Central memory CD8-positive, alpha-beta T cell (primary cell): ENCODE measurements around the gene GDF10.

Experiments
- ATAC-seq: fragments of 150-1000 bp; cut with Tn5 transposase; replicated peaks from 2 replicates; pipeline ENCODE4 v1.10.0; 2022; ENCODE audit warnings: mild to moderate bottlenecking, moderate FRiP score, moderate number of reproducible peaks; ENCODE audit not compliant: poor library complexity, severe bottlenecking; ENCODE audit errors: extremely low read depth
- DNase-seq, 2 donors: peaks; one replicate each; pipeline ENCODE4 v3.0.0; 2021; ENCODE audit warnings: low spot score in 2 of 2
- H3K27ac Mint-ChIP-seq: one replicate; pipeline ENCODE4 v1.8.0; 2022; ENCODE audit warnings: low read depth, mild to moderate bottlenecking, moderate library complexity, mixed read lengths
- H3K27me3 Mint-ChIP-seq: one replicate; pipeline ENCODE4 v1.8.0; 2022; ENCODE audit warnings: mixed read lengths
- H3K36me3 Mint-ChIP-seq: one replicate; pipeline ENCODE4 v1.8.0; 2022; ENCODE audit warnings: mild to moderate bottlenecking, moderate library complexity, mixed read lengths; ENCODE audit not compliant: insufficient read depth
- H3K4me1 Mint-ChIP-seq: one replicate; pipeline ENCODE4 v1.8.0; 2022; ENCODE audit warnings: mixed read lengths
- H3K4me3 Mint-ChIP-seq: one replicate; pipeline ENCODE4 v1.8.0; 2022; ENCODE audit warnings: mild to moderate bottlenecking, moderate library complexity, mixed read lengths
- H3K9me3 Mint-ChIP-seq: one replicate; pipeline ENCODE4 v1.8.0; 2022; ENCODE audit warnings: mixed read lengths

Gene GDF10

GRCh38 chr10:47288916-47289495 is 11.0 kb upstream of the GDF10 start:
- no peak overlapping the region for H3K27ac Mint-ChIP-seq
- no peaks in the 10 kb centered on the region for H3K36me3 Mint-ChIP-seq
- DNase-seq (no peak), ATAC-seq (no peak)
- H3K4me3 Mint-ChIP-seq = no peak overlapping the region
- H3K4me1 Mint-ChIP-seq = peaks cover 15% of the 10 kb centered on the region
- no peaks in the 10 kb centered on the region for H3K9me3 Mint-ChIP-seq
- H3K27me3 Mint-ChIP-seq = no peaks in the 10 kb centered on the region

GRCh38 chr10:47289921-47290320 is 10.1 kb upstream of the GDF10 start:
- Mint-ChIP-seq H3K4me3 (no peak overlapping the region), H3K4me1 (peaks cover 15% of the 10 kb centered on the region), H3K27ac (no peak overlapping the region), H3K27me3 (no peaks in the 10 kb centered on the region), H3K36me3 (no peaks in the 10 kb centered on the region), H3K9me3 (no peaks in the 10 kb centered on the region)
- ATAC-seq (no peak), DNase-seq (no peak)

- DNase-seq = no peak
- H3K9me3 Mint-ChIP-seq = no peaks in the 10 kb centered on the region
- no peak overlapping the region for H3K4me3 Mint-ChIP-seq
- ATAC-seq = no peak
- peaks cover 14% of the 10 kb centered on the region for H3K4me1 Mint-ChIP-seq
- no peaks in the 10 kb centered on the region for H3K27me3 Mint-ChIP-seq
- H3K27ac Mint-ChIP-seq = no peak overlapping the region
- no peaks in the 10 kb centered on the region for H3K36me3 Mint-ChIP-seq
Measured at GRCh38 chr10:47290338-47290737, 9.7 kb upstream of the GDF10 start.

GRCh38 chr10:47291682-47292081 is 8.3 kb upstream of the GDF10 start:
- no peaks in the 10 kb centered on the region for H3K27me3 Mint-ChIP-seq
- ATAC-seq (no peak), DNase-seq (no peak)
- no peak overlapping the region for H3K4me3 Mint-ChIP-seq
- no peak overlapping the region for H3K27ac Mint-ChIP-seq
- H3K9me3 Mint-ChIP-seq = no peaks in the 10 kb centered on the region
- peaks cover 2% of the 10 kb centered on the region for H3K4me1 Mint-ChIP-seq
- H3K36me3 Mint-ChIP-seq = no peaks in the 10 kb centered on the region

- Mint-ChIP-seq H3K36me3 (no peaks in the 10 kb centered on the region), H3K27me3 (no peaks in the 10 kb centered on the region), H3K4me1 (no peaks in the 10 kb centered on the region), H3K4me3 (no peak overlapping the region), H3K27ac (no peak overlapping the region), H3K9me3 (no peaks in the 10 kb centered on the region)
- DNase-seq (no peak), ATAC-seq (no peak)
Measured at GRCh38 chr10:47294057-47294456, 5.9 kb upstream of the GDF10 start.

- DNase-seq (no peak), ATAC-seq (no peak)
- Mint-ChIP-seq H3K27me3 (no peaks in the 10 kb centered on the region), H3K27ac (no peak overlapping the region), H3K4me1 (no peaks in the 10 kb centered on the region), H3K36me3 (no peaks in the 10 kb centered on the region), H3K4me3 (no peak overlapping the region), H3K9me3 (no peaks in the 10 kb centered on the region)
Measured at GRCh38 chr10:47294501-47294900, 5.5 kb upstream of the GDF10 start.

- H3K36me3 Mint-ChIP-seq = no peaks in the 10 kb centered on the region
- no peak overlapping the region for H3K4me3 Mint-ChIP-seq
- DNase-seq = no peak
- no peaks in the 10 kb centered on the region for H3K4me1 Mint-ChIP-seq
- peaks cover under 1% of the 10 kb centered on the region for H3K27me3 Mint-ChIP-seq
- H3K27ac Mint-ChIP-seq = no peak overlapping the region
- ATAC-seq = no peak
- no peaks in the 10 kb centered on the region for H3K9me3 Mint-ChIP-seq
Measured at GRCh38 chr10:47295411-47295810, 4.6 kb upstream of the GDF10 start.

GRCh38 chr10:47296156-47296894 is 3.7 kb upstream of the GDF10 start:
- ATAC-seq = no peak
- no peak for DNase-seq
- H3K9me3 Mint-ChIP-seq = no peaks in the 10 kb centered on the region
- no peak overlapping the region for H3K4me3 Mint-ChIP-seq
- H3K36me3 Mint-ChIP-seq = peaks cover 2% of the 10 kb centered on the region
- peaks cover 9% of the 10 kb centered on the region for H3K27me3 Mint-ChIP-seq
- H3K4me1 Mint-ChIP-seq = peaks cover 6% of the 10 kb centered on the region
- H3K27ac Mint-ChIP-seq = no peak overlapping the region

GRCh38 chr10:47296941-47297340 is 3.1 kb upstream of the GDF10 start:
- no peak for ATAC-seq
- peaks cover 2% of the 10 kb centered on the region for H3K36me3 Mint-ChIP-seq
- no peak overlapping the region for H3K4me3 Mint-ChIP-seq
- H3K27me3 Mint-ChIP-seq = peaks cover 10% of the 10 kb centered on the region
- no peak overlapping the region for H3K27ac Mint-ChIP-seq
- peaks cover 6% of the 10 kb centered on the region for H3K4me1 Mint-ChIP-seq
- no peaks in the 10 kb centered on the region for H3K9me3 Mint-ChIP-seq
- no peak for DNase-seq

GRCh38 chr10:47297866-47298540 is 2.0 kb upstream of the GDF10 start:
- no peaks in the 10 kb centered on the region for H3K9me3 Mint-ChIP-seq
- peaks cover 2% of the 10 kb centered on the region for H3K36me3 Mint-ChIP-seq
- peaks cover 10% of the 10 kb centered on the region for H3K27me3 Mint-ChIP-seq
- ATAC-seq (no peak), DNase-seq (no peak)
- peaks cover 6% of the 10 kb centered on the region for H3K4me1 Mint-ChIP-seq
- no peak overlapping the region for H3K4me3 Mint-ChIP-seq
- H3K27ac Mint-ChIP-seq = no peak overlapping the region

GRCh38 chr10:47298715-47299114 is 1.3 kb upstream of the GDF10 start:
- H3K36me3 Mint-ChIP-seq = peaks cover 2% of the 10 kb centered on the region
- H3K4me3 Mint-ChIP-seq = no peak overlapping the region
- H3K27ac Mint-ChIP-seq = no peak overlapping the region
- H3K4me1 Mint-ChIP-seq = peaks cover 6% of the 10 kb centered on the region
- H3K27me3 Mint-ChIP-seq = peaks cover 10% of the 10 kb centered on the region
- no peak for ATAC-seq
- DNase-seq = no peak
- no peaks in the 10 kb centered on the region for H3K9me3 Mint-ChIP-seq

GRCh38 chr10:47300429-47300931 is 483 bp downstream of the GDF10 start:
- ATAC-seq (no peak), DNase-seq (no peak)
- Mint-ChIP-seq H3K36me3 (peaks cover 2% of the 10 kb centered on the region), H3K4me1 (peaks cover 6% of the 10 kb centered on the region), H3K9me3 (no peaks in the 10 kb centered on the region), H3K4me3 (peak overlapping the region; percentile 70), H3K27me3 (peaks cover 10% of the 10 kb centered on the region), H3K27ac (no peak overlapping the region)

GRCh38 chr10:47301833-47302232 is 1.8 kb downstream of the GDF10 start:
- Mint-ChIP-seq H3K36me3 (peaks cover 2% of the 10 kb centered on the region), H3K4me1 (peaks cover 6% of the 10 kb centered on the region), H3K27ac (no peak overlapping the region), H3K9me3 (no peaks in the 10 kb centered on the region), H3K27me3 (peaks cover 10% of the 10 kb centered on the region), H3K4me3 (no peak overlapping the region)
- no peak for DNase-seq
- no peak for ATAC-seq
